Transverse colon (tissue), 4 donors: ENCODE measurements around the gene CDKN2B-AS1.

Experiments used
- EP300 ChIP-seq: sonication (generic); formaldehyde crosslinking; IDR thresholded peaks from one replicate; pipeline ENCODE4 v1.6.1; 2017; ENCODE audit warnings: antibody characterized with exemption, low read depth
- POLR2A ChIP-seq: fragments of 450-650 bp; IDR thresholded peaks from one replicate; pipeline ENCODE4 v1.6.1; 2016; ENCODE audit warnings: antibody characterized with exemption, mild to moderate bottlenecking, moderate library complexity
- POLR2AphosphoS5 ChIP-seq, 3 donors: sonication (generic); formaldehyde crosslinking; IDR thresholded peaks; one replicate each; pipeline ENCODE4 v1.6.1; 2016; ENCODE audit warnings: antibody characterized with exemption in 3 of 3
- TF ChIP-seq, protein P1 (sequence below), 5 experiments: fragments of 200-600 bp in 3 of 5; fragments of 450-650 bp in 2 of 5; sonication (generic) in 3 of 5; IDR thresholded peaks; 1 replicate in 2 of 5; 2 replicates in 3 of 5; pipeline ENCODE4 v1.5.1; 2016 to 2017; ENCODE audit warnings: antibody characterized with exemption in 5 of 5, inconsistent platforms in 3 of 5, mild to moderate bottlenecking in 2 of 5, moderate library complexity in 1 of 5

DNA sequence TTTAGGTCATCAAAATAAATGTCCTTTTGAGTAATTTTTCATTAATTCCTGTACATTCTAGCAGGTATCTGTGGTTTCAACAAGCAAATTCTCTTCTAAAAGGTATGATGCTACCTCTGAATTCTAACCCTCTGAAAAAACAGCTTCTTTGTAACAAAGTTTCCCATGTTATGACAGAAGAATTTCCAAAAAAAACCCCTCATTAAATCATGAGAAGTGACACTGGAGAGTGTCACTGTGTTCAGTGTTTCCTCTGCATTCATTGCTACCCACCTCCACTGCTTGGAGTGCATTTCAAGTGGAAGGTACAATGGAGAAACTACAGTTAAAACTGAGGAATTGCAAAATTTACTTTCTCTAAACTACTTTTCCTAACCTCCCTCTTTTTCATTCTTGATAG lies 10.5 kb upstream of the CDKN2B-AS1 start:
- TF ChIP-seq, protein P1, sequence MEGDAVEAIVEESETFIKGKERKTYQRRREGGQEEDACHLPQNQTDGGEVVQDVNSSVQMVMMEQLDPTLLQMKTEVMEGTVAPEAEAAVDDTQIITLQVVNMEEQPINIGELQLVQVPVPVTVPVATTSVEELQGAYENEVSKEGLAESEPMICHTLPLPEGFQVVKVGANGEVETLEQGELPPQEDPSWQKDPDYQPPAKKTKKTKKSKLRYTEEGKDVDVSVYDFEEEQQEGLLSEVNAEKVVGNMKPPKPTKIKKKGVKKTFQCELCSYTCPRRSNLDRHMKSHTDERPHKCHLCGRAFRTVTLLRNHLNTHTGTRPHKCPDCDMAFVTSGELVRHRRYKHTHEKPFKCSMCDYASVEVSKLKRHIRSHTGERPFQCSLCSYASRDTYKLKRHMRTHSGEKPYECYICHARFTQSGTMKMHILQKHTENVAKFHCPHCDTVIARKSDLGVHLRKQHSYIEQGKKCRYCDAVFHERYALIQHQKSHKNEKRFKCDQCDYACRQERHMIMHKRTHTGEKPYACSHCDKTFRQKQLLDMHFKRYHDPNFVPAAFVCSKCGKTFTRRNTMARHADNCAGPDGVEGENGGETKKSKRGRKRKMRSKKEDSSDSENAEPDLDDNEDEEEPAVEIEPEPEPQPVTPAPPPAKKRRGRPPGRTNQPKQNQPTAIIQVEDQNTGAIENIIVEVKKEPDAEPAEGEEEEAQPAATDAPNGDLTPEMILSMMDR (IDR thresholded peaks at IDR 0.05): no peak
- no peak for TF ChIP-seq POLR2A
- no peak for TF ChIP-seq POLR2AphosphoS5 (IDR thresholded peaks at IDR 0.05)
- no peak for TF ChIP-seq EP300
